A673 (cell line): ENCODE measurements around the gene MEF2A. TPM values are rescaled to one million over a fixed set of nuclear protein-coding genes. Genes with fewer than 3 reads are reported as not detected.

Experiments used
- BruUV-seq: library from RNA; stranded (reverse); fragments of 400-500 nt; replicated peaks from 2 replicates; lab custom pipeline; 2021; lab: Mats Ljungman, UMichigan
- CTCF ChIA-PET: fragments of 300-600 bp; sonication (Branson Sonifier 250); formaldehyde crosslinking; loops from one replicate; lab custom pipeline; 2022; ENCODE audit warnings: antibody characterized with exemption; lab: Charles Lee
- POLR2A ChIA-PET: fragments of 300-600 bp; sonication (Branson Sonifier 250); formaldehyde crosslinking; loops from one replicate; lab custom pipeline; 2022; ENCODE audit warnings: antibody characterized with exemption; ENCODE audit not compliant: low non-redundant PET; lab: Charles Lee
- DNase-seq: peaks from one replicate; pipeline ENCODE4 v3.0.0-alpha.2; 2015; ENCODE audit warnings: low spot score
- H3K27ac ChIP-seq: fragments of 200-600 bp; sonication (generic); 2 replicates; pipeline ENCODE4 v1.5.1; 2016; ENCODE audit warnings: mixed run types, low read depth, mild to moderate bottlenecking, mixed read lengths, antibody characterized with exemption, low read length; ENCODE audit not compliant: poor library complexity, severe bottlenecking
- H3K27me3 ChIP-seq: fragments of 200-600 bp; sonication (generic); replicated peaks from 2 replicates; pipeline ENCODE4 v1.6.1; 2017; ENCODE audit warnings: mixed run types, low read depth, mild to moderate bottlenecking, mixed read lengths, antibody characterized with exemption, low read length; ENCODE audit not compliant: insufficient read depth, poor library complexity
- H3K36me3 ChIP-seq: fragments of 200-600 bp; sonication (generic); 2 replicates; pipeline ENCODE4 v1.6.1; 2016; ENCODE audit warnings: mixed run types, mild to moderate bottlenecking, mixed read lengths, antibody characterized with exemption, low read length; ENCODE audit not compliant: insufficient read depth, poor library complexity, severe bottlenecking
- H3K4me1 ChIP-seq: fragments of 200-600 bp; sonication (generic); 2 replicates; pipeline ENCODE4 v1.6.1; 2017; ENCODE audit warnings: mixed run types, mild to moderate bottlenecking, mixed read lengths, antibody characterized with exemption, low read length; ENCODE audit not compliant: insufficient read depth, poor library complexity, severe bottlenecking
- H3K4me3 ChIP-seq: fragments of 200-600 bp; sonication (generic); 2 replicates; pipeline ENCODE4 v1.5.1; 2016; ENCODE audit warnings: low read depth, mixed run types, mild to moderate bottlenecking, mixed read lengths, low read length; ENCODE audit not compliant: poor library complexity, severe bottlenecking
- H3K9me3 ChIP-seq: fragments of 200-600 bp; sonication (generic); 2 replicates; pipeline ENCODE4 v1.6.1; 2016; ENCODE audit warnings: mixed run types, low read depth, mild to moderate bottlenecking, mixed read lengths, antibody characterized with exemption, low read length; ENCODE audit not compliant: poor library complexity, severe bottlenecking
- EZH2 ChIP-seq: fragments of 200-600 bp; sonication (generic); IDR thresholded peaks from 2 replicates; pipeline ENCODE4 v1.6.1; 2017; ENCODE audit warnings: borderline replicate concordance, low read depth, mild to moderate bottlenecking, mixed read lengths, antibody characterized with exemption, low read length; ENCODE audit not compliant: poor library complexity, severe bottlenecking
- intact Hi-C: fragments of 100-400 bp; cut with micrococcal nuclease; formaldehyde crosslinking; loops from one replicate; pipeline ENCODE4 v1.10.0; 2022; ENCODE audit not compliant: unreplicated experiment
- total RNA-seq: library from RNA; stranded (reverse); gene quantifications from 2 replicates; pipeline ENCODE4 v1.2.3, GENCODE V29; 2021
- TF ChIP-seq, protein P1 (sequence below): fragments of 300-800, 200-600 bp; sonication (generic); conservative IDR thresholded peaks from 2 replicates; pipeline ENCODE4 v1.5.1; 2017; ENCODE audit warnings: low read depth, mild to moderate bottlenecking, antibody characterized with exemption, low read length, moderate library complexity, mixed read lengths

MEF2A gene
- total RNA-seq, 1 experiment from 2014 or later = 26.4 TPM

DNA sequence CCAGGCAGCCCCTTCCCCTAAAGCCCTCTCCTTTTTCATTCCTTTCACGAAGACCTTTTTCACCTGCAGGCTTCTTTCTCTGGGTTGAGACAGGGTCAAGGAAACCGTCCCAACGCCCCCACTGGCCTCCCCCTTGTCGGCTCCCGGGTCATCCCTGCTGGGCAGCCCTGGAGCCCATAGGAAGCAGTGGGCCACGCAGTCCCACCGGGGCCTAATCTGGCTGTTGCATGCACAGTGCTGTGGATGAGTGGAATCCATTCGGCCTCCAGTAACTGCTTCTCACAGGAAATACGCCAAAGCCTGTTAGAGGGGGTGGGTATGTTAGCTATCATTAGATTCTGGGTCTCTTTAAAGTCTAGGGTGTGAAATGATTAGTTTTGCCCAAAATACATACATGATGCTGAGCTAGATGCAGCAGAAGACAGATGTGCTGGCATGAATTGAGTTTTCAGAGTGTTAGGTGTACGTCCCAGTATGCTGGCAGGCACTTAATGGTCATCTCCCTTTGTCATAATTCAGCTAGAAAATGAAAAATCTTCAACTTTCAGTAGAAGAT is 150.8 kb downstream of the MEF2A start:
- TF ChIP-seq, protein P1, sequence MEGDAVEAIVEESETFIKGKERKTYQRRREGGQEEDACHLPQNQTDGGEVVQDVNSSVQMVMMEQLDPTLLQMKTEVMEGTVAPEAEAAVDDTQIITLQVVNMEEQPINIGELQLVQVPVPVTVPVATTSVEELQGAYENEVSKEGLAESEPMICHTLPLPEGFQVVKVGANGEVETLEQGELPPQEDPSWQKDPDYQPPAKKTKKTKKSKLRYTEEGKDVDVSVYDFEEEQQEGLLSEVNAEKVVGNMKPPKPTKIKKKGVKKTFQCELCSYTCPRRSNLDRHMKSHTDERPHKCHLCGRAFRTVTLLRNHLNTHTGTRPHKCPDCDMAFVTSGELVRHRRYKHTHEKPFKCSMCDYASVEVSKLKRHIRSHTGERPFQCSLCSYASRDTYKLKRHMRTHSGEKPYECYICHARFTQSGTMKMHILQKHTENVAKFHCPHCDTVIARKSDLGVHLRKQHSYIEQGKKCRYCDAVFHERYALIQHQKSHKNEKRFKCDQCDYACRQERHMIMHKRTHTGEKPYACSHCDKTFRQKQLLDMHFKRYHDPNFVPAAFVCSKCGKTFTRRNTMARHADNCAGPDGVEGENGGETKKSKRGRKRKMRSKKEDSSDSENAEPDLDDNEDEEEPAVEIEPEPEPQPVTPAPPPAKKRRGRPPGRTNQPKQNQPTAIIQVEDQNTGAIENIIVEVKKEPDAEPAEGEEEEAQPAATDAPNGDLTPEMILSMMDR = no peak
- no peak for TF ChIP-seq EZH2
- Histone ChIP-seq H3K27ac (peak overlapping the region; percentile 32), H3K27me3 (no peaks in the 10 kb centered on the region), H3K36me3 (peaks cover 3% of the 10 kb centered on the region), H3K9me3 (no peaks in the 10 kb centered on the region), H3K4me1 (peaks cover 26% of the 10 kb centered on the region), H3K4me3 (no peak overlapping the region)
- no TSS peak for BruUV-seq
- intact Hi-C loops = no loop called here
- ChIA-PET POLR2A (no interaction called here), CTCF (interaction anchor here (1.1 kb wide), 1 partner anchor 12 kb away, joined by 6 read pairs; no protein-coding TSS in a partner anchor)
- no peak for DNase-seq

DNA sequence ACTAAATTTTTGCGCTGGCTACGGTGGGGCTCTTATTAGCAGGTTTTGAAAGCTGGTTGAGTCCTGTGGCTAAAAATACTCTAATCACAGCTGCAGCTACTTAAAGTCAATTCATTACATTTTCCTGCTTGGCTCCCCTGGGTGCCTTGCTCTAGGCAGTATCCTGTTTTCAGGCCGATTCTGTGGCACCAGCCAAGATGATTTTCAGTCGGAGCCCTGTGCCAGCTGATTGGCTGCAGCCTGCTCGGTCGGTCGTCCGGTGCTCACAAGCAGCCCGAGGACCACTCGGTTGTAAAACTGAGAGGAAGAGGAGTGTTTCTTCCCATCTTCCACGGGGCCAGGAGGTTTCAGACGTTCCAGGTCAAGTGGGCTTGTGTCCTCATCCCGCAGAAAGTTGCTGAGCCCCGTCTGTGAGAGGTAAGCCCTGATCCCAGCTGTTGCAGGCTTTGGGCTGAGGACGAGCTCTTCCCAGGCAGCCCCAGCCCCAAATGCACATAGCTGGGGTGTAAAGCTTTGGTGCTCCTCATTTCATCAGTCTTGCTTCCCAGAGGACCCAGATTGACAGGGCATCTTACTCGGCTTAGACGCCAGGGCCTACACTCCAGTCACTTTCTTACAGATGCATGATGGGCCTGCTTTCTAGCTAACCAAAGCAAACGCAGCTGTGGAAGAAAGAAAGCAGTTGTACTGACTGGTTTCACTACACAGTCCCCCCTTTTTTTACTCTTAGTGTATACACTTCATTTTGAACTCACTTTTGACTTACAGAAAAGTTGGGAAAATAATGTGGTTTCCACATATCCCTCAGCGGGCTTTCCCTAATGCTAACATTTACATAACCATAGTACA is 151.6 kb downstream of the MEF2A start:
- Histone ChIP-seq H3K9me3 (no peaks in the 10 kb centered on the region), H3K27ac (peak overlapping the region; percentile 32), H3K36me3 (peaks cover 3% of the 10 kb centered on the region), H3K4me1 (peaks cover 26% of the 10 kb centered on the region), H3K4me3 (no peak overlapping the region), H3K27me3 (no peaks in the 10 kb centered on the region)
- ChIA-PET CTCF (interaction anchor here (1.1 kb wide), 1 partner anchor 13 kb away, joined by 6 read pairs; no protein-coding TSS in a partner anchor), POLR2A (no interaction called here)
- intact Hi-C loops = no loop called here
- no TSS peak for BruUV-seq
- no peak for TF ChIP-seq EZH2
- TF ChIP-seq, protein P1 = no peak
- DNase-seq = peak; percentile 77

DNA sequence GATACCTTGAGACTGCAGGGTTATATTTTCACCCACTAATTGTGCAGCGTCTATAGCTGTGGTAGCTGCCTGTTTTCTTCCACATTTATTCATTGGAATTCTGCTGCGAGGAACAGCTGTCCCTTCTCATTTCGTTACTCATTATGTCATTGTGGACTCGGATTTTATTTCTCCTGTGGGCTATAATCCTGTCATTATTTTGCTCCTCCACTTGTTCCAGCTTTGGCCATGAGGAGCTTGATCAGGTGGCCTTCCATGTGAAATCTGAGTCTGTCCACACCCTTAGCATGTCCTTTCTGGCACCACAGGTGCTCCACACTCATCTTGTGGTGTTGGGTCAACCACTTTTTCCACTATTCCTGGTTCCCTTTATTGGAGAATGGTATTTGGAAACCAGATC is 152.6 kb downstream of the MEF2A start:
- no peak overlapping the region for H3K4me3 ChIP-seq
- H3K9me3 ChIP-seq = no peaks in the 10 kb centered on the region
- no peak for DNase-seq
- H3K27me3 ChIP-seq = no peaks in the 10 kb centered on the region
- TF ChIP-seq, protein P1 = no peak
- TF ChIP-seq EZH2 = no peak
- CTCF ChIA-PET = no interaction called here
- H3K36me3 ChIP-seq = peaks cover 3% of the 10 kb centered on the region
- POLR2A ChIA-PET = no interaction called here
- intact Hi-C loops = no loop called here
- no peak overlapping the region for H3K27ac ChIP-seq
- H3K4me1 ChIP-seq = peaks cover 26% of the 10 kb centered on the region
- BruUV-seq = no TSS peak
